ENCODE results near the gene FBRSL1.
A peak's percentile ranks its signal among the peaks of the same experiment; 100 is the strongest.
"Not testable (repeated sequence)": the region's sequence is repeated elsewhere in the genome, so short reads cannot be mapped to it uniquely, and the experiment has no call there.

Gene FBRSL1

DNA sequence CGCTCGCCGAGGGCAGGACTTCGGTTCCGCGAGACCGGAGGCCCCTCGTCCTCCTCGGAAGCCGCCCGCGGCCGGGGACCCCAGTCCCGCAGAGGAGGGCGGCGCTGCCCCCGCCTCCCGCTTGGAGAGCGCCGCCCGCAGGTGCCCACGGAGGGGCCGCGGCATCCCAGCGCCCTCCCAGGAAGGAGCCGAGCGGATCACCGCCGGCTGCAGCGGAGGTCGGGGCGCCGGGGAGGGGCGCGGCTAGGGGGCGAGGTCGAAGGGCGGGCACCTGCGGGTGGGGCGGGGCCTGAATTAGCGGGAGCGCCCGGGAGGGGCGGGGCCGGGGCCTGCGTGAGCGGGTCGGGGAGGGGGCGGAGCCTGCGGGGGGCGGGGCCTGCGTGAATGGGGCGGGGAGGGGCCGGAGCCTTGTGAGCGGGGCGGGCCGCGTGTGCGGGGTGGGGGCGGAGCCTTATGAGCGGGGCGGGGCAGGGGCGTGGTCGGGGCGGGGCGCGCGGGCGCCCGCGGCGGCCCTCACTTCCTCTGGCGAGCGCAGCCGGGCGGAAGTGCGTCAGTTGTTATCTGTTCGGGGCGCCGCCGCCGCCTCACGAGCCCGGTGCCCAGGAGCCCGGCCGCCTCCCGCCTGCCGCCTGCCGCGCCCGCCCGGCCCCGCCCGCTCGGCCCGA lies at the start of gene FBRSL1:
Gene FBRSL1 (plus strand): TSS at position 550 of the 665 bp plus-strand sequence.
- Histone ChIP-seq H3K27me3 (ENCODE audit: low read depth) (no peaks in the 10 kb centered on the region), H3K4me1 (peaks cover 5% of the 10 kb centered on the region), H3K36me3 (replicated peaks) (no peaks in the 10 kb centered on the region), H3K9me3 (no peaks in the 10 kb centered on the region), H3K4me3 (peak within 1 kb of the TSS; percentile 55)
- DNase-seq (ENCODE audit: low spot score in 2 of 2) = peak; percentile 67 to 94
- in situ Hi-C loops (cut with MboI; ENCODE audit: low sequenced_read_pairs) = no loop called here

DNA sequence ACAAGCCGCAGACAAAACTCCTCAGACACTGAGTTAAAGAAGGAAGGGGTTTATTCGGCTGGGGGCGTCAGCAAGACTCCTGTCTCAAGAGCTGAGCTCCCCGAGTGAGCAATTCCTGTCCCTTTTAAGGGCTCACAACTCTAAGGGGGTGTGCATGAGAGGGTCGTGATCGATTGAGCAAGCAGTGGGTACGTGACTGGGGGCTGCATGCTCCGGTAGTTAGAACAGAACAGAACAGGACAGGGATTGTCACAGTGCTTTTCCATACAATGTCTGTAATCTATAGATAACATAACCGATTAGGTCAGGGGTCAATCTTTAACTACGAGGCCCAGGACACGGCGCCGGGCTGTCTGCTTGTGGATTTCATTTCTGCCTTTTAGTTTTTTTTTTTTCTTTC lies 49.5 kb upstream of the FBRSL1 start:
- peaks cover 11% of the 10 kb centered on the region; the same call in 1 of the 2 replicates for H3K27me3 ChIP-seq (ENCODE audit: low read depth)
- H3K9me3 ChIP-seq; in situ Hi-C loops (cut with MboI; ENCODE audit: low sequenced_read_pairs); DNase-seq (ENCODE audit: low spot score in 2 of 2); H3K4me3 ChIP-seq; H3K4me1 ChIP-seq; H3K36me3 ChIP-seq (replicated peaks): not testable (repeated sequence)

- Histone ChIP-seq H3K4me1 (no peaks in the 10 kb centered on the region), H3K27me3 (ENCODE audit: low read depth) (peaks cover 6% of the 10 kb centered on the region; the same call in 1 of the 2 replicates), H3K9me3 (no peaks in the 10 kb centered on the region), H3K4me3 (no peak overlapping the region), H3K36me3 (replicated peaks) (no peaks in the 10 kb centered on the region)
- DNase-seq (ENCODE audit: low spot score in 2 of 2) = no peak
- in situ Hi-C loops (cut with MboI; ENCODE audit: low sequenced_read_pairs) = no loop called here
These were observed 47.8 kb upstream of the FBRSL1 start for GRCh38 chr12:132441871-132442863.

GRCh38 chr12:132443091-132443490 lies 46.9 kb upstream of the FBRSL1 start:
- Histone ChIP-seq H3K36me3 (replicated peaks) (no peaks in the 10 kb centered on the region), H3K27me3 (ENCODE audit: low read depth) (no peaks in the 10 kb centered on the region), H3K4me3 (no peak overlapping the region), H3K9me3 (no peaks in the 10 kb centered on the region), H3K4me1 (no peaks in the 10 kb centered on the region)
- in situ Hi-C loops (cut with MboI; ENCODE audit: low sequenced_read_pairs) = no loop called here
- DNase-seq (ENCODE audit: low spot score in 2 of 2) = no peak

DNA sequence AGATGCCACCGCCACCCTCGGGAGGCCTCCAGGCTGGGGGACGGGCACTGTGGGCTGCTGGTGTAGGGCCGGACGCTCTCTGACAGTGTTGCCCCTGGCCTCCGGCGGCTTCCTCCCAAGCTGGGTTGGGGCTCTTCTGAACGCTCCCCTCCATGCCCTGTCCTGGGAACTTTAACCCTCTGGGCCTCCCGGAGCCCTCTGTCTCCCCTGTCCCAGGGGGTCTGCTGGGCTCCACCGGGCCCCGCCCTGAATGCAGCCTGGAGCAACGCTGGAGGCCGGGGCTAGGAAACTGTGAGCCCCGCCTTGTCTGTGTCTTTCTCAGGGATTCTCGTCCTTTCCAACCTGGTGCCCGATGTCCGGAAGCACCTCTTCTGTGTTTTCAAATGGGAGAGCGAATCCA lies 45.7 kb upstream of the FBRSL1 start:
- in situ Hi-C loops (cut with MboI; ENCODE audit: low sequenced_read_pairs) = no loop called here
- no peak for DNase-seq (ENCODE audit: low spot score in 2 of 2)
- Histone ChIP-seq H3K36me3 (replicated peaks) (no peaks in the 10 kb centered on the region), H3K9me3 (no peaks in the 10 kb centered on the region), H3K4me1 (no peaks in the 10 kb centered on the region), H3K4me3 (no peak overlapping the region), H3K27me3 (ENCODE audit: low read depth) (no peaks in the 10 kb centered on the region)

GRCh38 chr12:132444957-132445883 lies 44.7 kb upstream of the FBRSL1 start:
- in situ Hi-C loops (cut with MboI; ENCODE audit: low sequenced_read_pairs) = no loop called here

GRCh38 chr12:132445884-132446632 lies 43.9 kb upstream of the FBRSL1 start:
- H3K4me1 ChIP-seq = no peaks in the 10 kb centered on the region
- H3K27me3 ChIP-seq (ENCODE audit: low read depth) = no peaks in the 10 kb centered on the region
- in situ Hi-C loops (cut with MboI; ENCODE audit: low sequenced_read_pairs) = no loop called here
- no peak for DNase-seq (ENCODE audit: low spot score in 2 of 2)
- H3K9me3 ChIP-seq = no peaks in the 10 kb centered on the region
- no peak overlapping the region for H3K4me3 ChIP-seq
- no peaks in the 10 kb centered on the region for H3K36me3 ChIP-seq (replicated peaks)

More at GRCh38 chr12:132444957-132445883, 44.7 kb upstream of the FBRSL1 start:
- no peaks in the 10 kb centered on the region for H3K27me3 ChIP-seq (ENCODE audit: low read depth)
- DNase-seq (ENCODE audit: low spot score in 2 of 2) = no peak
- H3K4me1 ChIP-seq = no peaks in the 10 kb centered on the region
- no peaks in the 10 kb centered on the region for H3K9me3 ChIP-seq
- no peaks in the 10 kb centered on the region for H3K36me3 ChIP-seq (replicated peaks)
- H3K4me3 ChIP-seq = no peak overlapping the region

DNA sequence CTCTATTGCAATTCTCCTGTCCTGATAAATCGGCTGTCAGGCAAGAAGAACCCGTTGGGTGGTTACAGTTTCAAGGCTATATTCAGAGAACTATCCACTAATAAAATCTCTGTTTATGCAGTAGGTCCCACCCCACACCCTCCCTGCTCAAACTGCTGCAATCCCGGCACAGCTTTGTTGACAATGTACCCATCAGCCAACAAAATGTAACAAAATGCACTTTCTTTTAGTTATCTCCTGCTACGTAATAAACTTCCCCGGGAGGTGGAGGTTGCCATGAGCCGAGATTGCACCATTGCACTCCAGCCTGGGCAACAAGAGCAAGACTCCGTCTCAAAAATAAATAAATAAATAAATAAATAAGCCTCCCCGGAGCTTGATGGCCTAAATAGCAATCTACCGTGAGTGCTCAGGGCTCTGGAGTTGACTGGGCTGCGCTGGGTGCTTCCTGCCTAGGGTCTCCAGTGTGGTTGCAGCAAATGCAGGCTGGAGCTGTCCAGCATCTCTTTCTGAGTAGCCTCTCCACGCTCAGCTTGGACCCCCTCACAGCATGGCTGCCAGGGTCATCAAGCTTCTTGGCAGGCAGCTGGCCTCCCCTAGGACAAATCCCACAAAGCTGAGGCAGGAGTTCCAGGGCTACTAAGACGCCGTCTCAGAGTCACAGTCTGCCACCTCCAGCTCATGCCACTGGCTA lies 43.2 kb upstream of the FBRSL1 start:
- Histone ChIP-seq H3K4me3 (no peak overlapping the region), H3K9me3 (no peaks in the 10 kb centered on the region), H3K27me3 (ENCODE audit: low read depth) (no peaks in the 10 kb centered on the region), H3K36me3 (replicated peaks) (no peaks in the 10 kb centered on the region), H3K4me1 (no peaks in the 10 kb centered on the region)
- in situ Hi-C loops (cut with MboI; ENCODE audit: low sequenced_read_pairs) = no loop called here
- DNase-seq (ENCODE audit: low spot score in 2 of 2) = no peak

- no peak overlapping the region for H3K4me3 ChIP-seq
- no peaks in the 10 kb centered on the region for H3K36me3 ChIP-seq (replicated peaks)
- in situ Hi-C loops (cut with MboI; ENCODE audit: low sequenced_read_pairs) = no loop called here
- H3K4me1 ChIP-seq = no peaks in the 10 kb centered on the region
- no peak for DNase-seq (ENCODE audit: low spot score in 2 of 2)
- H3K9me3 ChIP-seq = no peaks in the 10 kb centered on the region
- H3K27me3 ChIP-seq (ENCODE audit: low read depth) = no peaks in the 10 kb centered on the region
These were observed 42.6 kb upstream of the FBRSL1 start for GRCh38 chr12:132447327-132447720.

- no peaks in the 10 kb centered on the region for H3K9me3 ChIP-seq
- in situ Hi-C loops (cut with MboI; ENCODE audit: low sequenced_read_pairs) = no loop called here
- no peak for DNase-seq (ENCODE audit: low spot score in 2 of 2)
- no peak overlapping the region for H3K4me3 ChIP-seq
- H3K27me3 ChIP-seq (ENCODE audit: low read depth) = no peaks in the 10 kb centered on the region
- no peaks in the 10 kb centered on the region for H3K4me1 ChIP-seq
- no peaks in the 10 kb centered on the region for H3K36me3 ChIP-seq (replicated peaks)
These were observed 42.1 kb upstream of the FBRSL1 start for GRCh38 chr12:132447731-132448462.

DNA sequence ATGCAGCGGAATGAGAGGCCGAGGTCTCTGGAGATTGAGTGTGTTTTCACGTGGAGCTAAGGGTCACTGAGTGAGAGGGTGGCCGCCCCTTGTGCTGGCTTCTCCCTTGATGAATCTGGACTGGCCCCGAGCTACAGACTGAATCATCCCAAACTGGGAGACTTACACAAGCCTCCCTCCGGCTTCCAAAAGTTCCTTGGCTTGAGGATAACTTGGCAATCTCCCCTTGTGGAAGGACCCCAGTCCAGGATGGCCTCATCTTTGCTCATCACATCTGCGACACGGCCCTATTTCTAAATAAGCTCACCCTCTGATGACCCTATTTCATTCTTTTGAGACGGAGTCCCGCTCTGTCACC lies 41.5 kb upstream of the FBRSL1 start:
- in situ Hi-C loops (cut with MboI; ENCODE audit: low sequenced_read_pairs) = no loop called here
- no peaks in the 10 kb centered on the region for H3K27me3 ChIP-seq (ENCODE audit: low read depth)
- no peak for DNase-seq (ENCODE audit: low spot score in 2 of 2)

More for the DNA sequence above, 41.5 kb upstream of the FBRSL1 start:
- Histone ChIP-seq H3K4me1 (no peaks in the 10 kb centered on the region), H3K4me3 (no peak overlapping the region), H3K36me3 (replicated peaks) (no peaks in the 10 kb centered on the region), H3K9me3 (no peaks in the 10 kb centered on the region)
